GM10248 (cell line): Measurements from ENCODE around the gene ZFR2.

ENCODE experiments used
- CTCF ChIA-PET: fragments of 300-600 bp; sonication (Branson Sonifier 250); formaldehyde crosslinking; extraction: SDS; loops from one replicate; lab custom pipeline; 2021; ENCODE audit warnings: antibody characterized with exemption; lab: Yijun Ruan, JAX
- POLR2A ChIA-PET: fragments of 350-650 bp; sonication (Branson Sonifier 250); formaldehyde crosslinking; extraction: SDS; loops from one replicate; lab custom pipeline; 2020; ENCODE audit warnings: antibody characterized with exemption; lab: Yijun Ruan, JAX
- DNase-seq: peaks from one replicate; pipeline ENCODE4 v3.0.0; 2012; ENCODE audit errors: extremely low spot score
- TF ChIP-seq, protein P1 (sequence below): IDR thresholded peaks from 2 replicates; pipeline ENCODE4 v1.5.1; 2012; ENCODE audit warnings: mild to moderate bottlenecking, low read depth; ENCODE audit errors: extremely low read depth, missing control alignments, control extremely low read depth

Gene ZFR2

GRCh38 chr19:3873151-3873550, 4.3 kb upstream of the ZFR2 start:
- TF ChIP-seq, protein P1, sequence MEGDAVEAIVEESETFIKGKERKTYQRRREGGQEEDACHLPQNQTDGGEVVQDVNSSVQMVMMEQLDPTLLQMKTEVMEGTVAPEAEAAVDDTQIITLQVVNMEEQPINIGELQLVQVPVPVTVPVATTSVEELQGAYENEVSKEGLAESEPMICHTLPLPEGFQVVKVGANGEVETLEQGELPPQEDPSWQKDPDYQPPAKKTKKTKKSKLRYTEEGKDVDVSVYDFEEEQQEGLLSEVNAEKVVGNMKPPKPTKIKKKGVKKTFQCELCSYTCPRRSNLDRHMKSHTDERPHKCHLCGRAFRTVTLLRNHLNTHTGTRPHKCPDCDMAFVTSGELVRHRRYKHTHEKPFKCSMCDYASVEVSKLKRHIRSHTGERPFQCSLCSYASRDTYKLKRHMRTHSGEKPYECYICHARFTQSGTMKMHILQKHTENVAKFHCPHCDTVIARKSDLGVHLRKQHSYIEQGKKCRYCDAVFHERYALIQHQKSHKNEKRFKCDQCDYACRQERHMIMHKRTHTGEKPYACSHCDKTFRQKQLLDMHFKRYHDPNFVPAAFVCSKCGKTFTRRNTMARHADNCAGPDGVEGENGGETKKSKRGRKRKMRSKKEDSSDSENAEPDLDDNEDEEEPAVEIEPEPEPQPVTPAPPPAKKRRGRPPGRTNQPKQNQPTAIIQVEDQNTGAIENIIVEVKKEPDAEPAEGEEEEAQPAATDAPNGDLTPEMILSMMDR, result no peak
- ChIA-PET CTCF (interaction anchor here (1.0 kb wide), 1 partner anchor 51 kb away, joined by 3 read pairs; no protein-coding TSS in a partner anchor), POLR2A (no interaction called here)
- DNase-seq, result no peak

DNA sequence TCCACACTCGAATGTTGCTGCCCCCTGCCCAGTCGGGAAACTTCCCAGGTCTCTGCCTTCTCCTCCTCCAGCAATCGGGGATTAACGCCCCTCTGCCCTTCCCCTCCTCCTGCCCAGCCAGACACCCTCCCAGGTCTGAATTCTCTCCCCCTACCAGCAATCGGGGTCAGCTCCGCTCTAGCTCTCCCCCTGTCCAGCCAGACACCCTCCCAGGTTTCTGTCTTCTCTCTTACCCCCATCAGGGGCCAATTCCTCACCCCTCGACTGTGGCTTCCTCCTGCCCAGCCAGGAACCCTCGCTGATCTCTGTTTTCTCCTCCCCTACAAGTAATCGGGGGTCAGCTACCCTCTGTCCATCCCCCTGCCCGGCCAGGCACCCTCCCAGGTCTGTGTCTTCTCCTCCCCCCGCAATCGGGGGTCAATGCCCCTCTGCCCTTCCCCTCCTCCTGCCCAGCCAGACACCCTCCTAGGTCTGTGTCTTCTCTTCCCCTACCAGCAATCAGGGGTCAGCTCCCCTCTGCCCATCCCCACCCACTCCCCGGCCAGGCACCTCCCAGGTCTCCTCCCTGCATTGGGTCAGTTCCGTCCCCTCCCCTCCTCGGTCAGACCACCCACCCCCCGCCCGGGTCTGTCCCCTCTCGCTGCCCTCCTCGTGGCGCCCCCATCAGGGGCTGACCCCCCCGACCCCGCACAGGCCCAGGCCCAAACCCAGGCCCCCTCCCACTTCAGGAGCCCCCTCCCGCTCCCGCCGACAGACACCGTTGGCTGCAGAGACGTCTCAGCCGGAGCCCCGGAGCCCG, 668 bp downstream of the ZFR2 start:
- CTCF ChIA-PET, result no interaction called here
- POLR2A ChIA-PET, result no interaction called here
- DNase-seq, result no peak
- TF ChIP-seq, protein P1, result no peak

DNA sequence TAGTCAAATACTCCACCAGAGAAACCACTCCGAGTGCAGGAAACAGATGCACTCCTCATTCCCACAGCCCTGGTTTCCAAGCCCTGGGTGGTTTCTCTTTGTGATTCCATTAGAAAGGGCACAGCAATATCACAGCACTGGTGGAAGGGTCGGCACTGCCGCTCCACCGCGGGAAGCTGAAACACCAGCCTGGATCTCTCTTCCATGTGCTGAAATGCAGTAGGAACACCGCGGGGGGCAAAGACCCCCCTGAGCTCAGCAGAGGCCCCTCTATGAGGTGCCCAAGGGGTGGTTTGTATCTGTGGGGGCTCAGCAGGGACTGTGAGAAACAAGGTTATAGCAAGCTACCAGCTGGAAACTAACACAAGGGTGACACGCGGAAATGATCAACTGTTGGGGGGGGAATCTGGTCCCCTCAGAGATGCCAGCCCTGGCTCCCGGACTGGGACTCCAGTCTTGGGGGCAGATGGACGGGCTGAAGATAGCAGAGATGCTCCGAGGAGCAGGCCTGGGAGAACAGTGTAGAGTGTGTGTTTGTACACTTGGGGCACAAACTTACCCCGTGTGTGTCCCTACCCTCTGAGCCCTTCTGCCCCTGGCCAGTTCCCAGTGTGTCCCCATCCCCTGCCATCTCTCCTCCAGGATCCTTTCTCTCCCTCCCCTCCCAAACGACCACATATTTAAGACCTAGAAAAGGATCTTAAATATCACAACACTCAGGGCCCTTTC, 1.8 kb downstream of the ZFR2 start:
- no peak for DNase-seq
- POLR2A ChIA-PET, result no interaction called here
- CTCF ChIA-PET, result no interaction called here
- TF ChIP-seq, protein P1, result no peak

DNA sequence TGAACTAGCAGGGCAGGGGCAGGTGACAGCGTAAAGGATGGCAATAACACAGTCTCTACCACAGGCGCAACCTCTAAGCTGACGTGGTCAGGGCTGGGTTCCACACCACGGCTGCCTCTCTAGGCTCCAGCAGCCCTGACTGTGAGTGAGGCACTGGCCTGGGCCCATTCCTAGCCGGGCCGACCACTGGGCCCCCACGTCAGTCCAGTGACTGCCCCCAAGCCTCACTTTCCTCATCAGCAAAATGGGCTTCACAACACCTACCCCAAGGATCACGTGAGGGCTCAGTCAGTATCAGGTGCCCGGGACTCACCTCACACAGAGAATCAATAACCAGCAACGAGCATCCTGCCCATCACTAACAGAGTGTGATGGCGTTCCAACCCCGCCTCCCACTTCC, 5.2 kb downstream of the ZFR2 start:
- CTCF ChIA-PET, result interaction anchor here (1.4 to 2.0 kb wide), 2 partner anchors 9 to 11 kb away, joined by 3 to 5 read pairs; no protein-coding TSS in a partner anchor
- DNase-seq, result no peak
- TF ChIP-seq, protein P1, result no peak
- POLR2A ChIA-PET, result interaction anchor here (0.5 kb wide), 1 partner anchor 300 kb away, joined by 6 read pairs; no protein-coding TSS in a partner anchor

DNA sequence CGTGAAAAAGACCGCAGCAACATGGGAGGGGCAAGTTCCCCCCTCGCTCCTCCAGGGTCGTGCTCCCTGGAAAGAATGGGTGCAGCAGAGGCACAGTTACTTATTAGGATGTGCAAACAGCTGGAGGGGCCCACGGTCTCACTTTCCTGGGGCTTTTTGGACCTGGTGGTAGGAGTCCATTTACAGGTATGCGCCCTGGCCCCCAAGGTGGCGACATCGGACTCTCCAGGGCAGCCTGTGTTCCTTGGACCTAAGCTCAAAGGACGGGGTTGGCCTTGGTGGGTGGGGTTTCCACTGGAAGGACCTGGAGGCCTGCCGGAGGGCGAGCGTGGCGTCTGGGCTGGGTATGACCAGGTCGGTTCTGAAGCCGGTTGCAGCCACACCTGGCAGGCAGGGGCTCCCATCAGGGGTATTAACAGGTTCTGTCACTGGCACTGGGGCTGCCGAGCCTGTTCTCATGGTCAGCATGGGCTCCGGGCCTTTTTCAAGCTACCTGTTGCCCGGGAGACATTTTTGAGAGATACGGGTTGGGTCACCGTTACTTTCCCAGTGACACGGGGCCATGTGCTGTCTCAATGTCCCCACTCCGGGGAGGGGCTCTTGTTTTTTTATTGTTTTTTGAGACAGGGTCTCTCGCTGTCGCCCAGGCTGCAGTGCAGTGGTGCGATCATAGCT, 5.9 kb downstream of the ZFR2 start:
- TF ChIP-seq, protein P1, result no peak
- POLR2A ChIA-PET, result no interaction called here
- DNase-seq, result no peak
- CTCF ChIA-PET, result interaction anchor here (1.1 to 2.0 kb wide), 4 partner anchors 9 to 41 kb away, joined by 3 to 5 read pairs (median 4); no protein-coding TSS in a partner anchor

- TF ChIP-seq, protein P1, result no peak
- ChIA-PET CTCF (interaction anchor here (0.9 kb wide), 1 partner anchor 38 kb away, joined by 3 read pairs; no protein-coding TSS in a partner anchor), POLR2A (no interaction called here)
- DNase-seq, result no peak
Observed at GRCh38 chr19:3860499-3860898, 8.3 kb downstream of the ZFR2 start.
